Kidney (tissue), 14 donors: ENCODE measurements around the gene NR3C2. TPM values are rescaled to one million over a fixed set of nuclear protein-coding genes. Genes with fewer than 3 reads are reported as not detected.
A peak's percentile ranks its signal among the peaks of the same experiment; 100 is the strongest.

Experiments used
- DNase-seq, 5 donors: peaks; one replicate each; pipeline ENCODE4 v3.0.0-alpha.2; 2013 to 2020
- FAIRE-seq: peaks from 2 replicates; lab custom pipeline; 2012; peaks lifted over from hg19 to GRCh38; lab: Jason Lieb, UNC
- H3K27ac ChIP-seq, 2 donors: one replicate each; pipeline ENCODE4 v1.7.0; 2013; ENCODE audit warnings: low read depth in 2 of 2, low read length in 2 of 2, inconsistent platforms in 1 of 2
- H3K27me3 ChIP-seq: one replicate; pipeline ENCODE4 v1.7.1; 2013; ENCODE audit warnings: low read length, inconsistent platforms; ENCODE audit not compliant: control insufficient read depth, insufficient read depth
- H3K36me3 ChIP-seq, 3 donors: one replicate each; pipeline versions ENCODE4 v1.7.0 to v1.7.1; 2013; ENCODE audit warnings: low read length in 3 of 3, control low read depth in 1 of 3, inconsistent platforms in 1 of 3; ENCODE audit not compliant: insufficient read depth in 3 of 3, control insufficient read depth in 2 of 3
- H3K4me1 ChIP-seq, 3 donors: one replicate each; pipeline versions ENCODE4 v1.7.0 to v1.7.1; 2013; ENCODE audit warnings: low read length in 3 of 3, inconsistent platforms in 1 of 3, low read depth in 1 of 3; ENCODE audit not compliant: control insufficient read depth in 2 of 3, insufficient read depth in 2 of 3
- H3K4me3 ChIP-seq, 3 donors: one replicate each; pipeline versions ENCODE4 v1.7.0 to v1.8.1; 2013; ENCODE audit warnings: low read length in 3 of 3, control low read depth in 1 of 3, inconsistent platforms in 1 of 3
- H3K9ac ChIP-seq, 3 donors: one replicate each; pipeline versions ENCODE4 v1.7.0 to v1.7.1; 2013; ENCODE audit warnings: low read length in 3 of 3, control low read depth in 1 of 3, inconsistent platforms in 1 of 3
- H3K9me3 ChIP-seq, 3 donors: one replicate each; pipeline versions ENCODE4 v1.7.0 to v1.7.1; 2013; ENCODE audit warnings: low read length in 3 of 3, control low read depth in 1 of 3, inconsistent platforms in 1 of 3; ENCODE audit not compliant: control insufficient read depth in 2 of 3, insufficient read depth in 1 of 3
- intact Hi-C: fragments of 100-400 bp; cut with DNase I; formaldehyde crosslinking; loops from one replicate; pipeline ENCODE4 v1.11.1; 2022
- polyA plus RNA-seq: library from polyadenylated mRNA; stranded (reverse); fragments of 350-450 nt; fragmentation: Illumina TruSeq; extraction: RNeasy Lipid Tissue Mini Kit (QIAGEN cat#74804); gene quantifications from one replicate; pipeline ENCODE4 v1.2.3, GENCODE V29; 2014; ENCODE audit warnings: low read depth, low replicate concordance; ENCODE audit not compliant: insufficient read depth
- total RNA-seq: library from RNA; stranded (reverse); fragmentation: NEBNext Ultra II Directional; extraction: Animal tissue kit (Norgen Biotek cat#: 25700); gene quantifications from one replicate; pipeline ENCODE4 v1.2.1, GENCODE V29; 2021
- TF ChIP-seq, protein P1 (sequence below): IDR thresholded peaks from 3 replicates; pipeline ENCODE4 v1.5.1; 2012; ENCODE audit warnings: mild to moderate bottlenecking, moderate library complexity, borderline replicate concordance; ENCODE audit not compliant: insufficient read depth; ENCODE audit errors: extremely low read depth
- donor health status: control.
- donor health status: control.
- donor health status: control.
- donor health status: control.
- donor health status: control.
- donor health status: DM: yes; HTN: yes; CAD: no.
- donor health status: Normal renal cell carcinoma (clear cell type).

Gene NR3C2
- total and polyA plus RNA-seq, 2 donors from 2014 or later, result 8.7 to 43.4 TPM

DNA sequence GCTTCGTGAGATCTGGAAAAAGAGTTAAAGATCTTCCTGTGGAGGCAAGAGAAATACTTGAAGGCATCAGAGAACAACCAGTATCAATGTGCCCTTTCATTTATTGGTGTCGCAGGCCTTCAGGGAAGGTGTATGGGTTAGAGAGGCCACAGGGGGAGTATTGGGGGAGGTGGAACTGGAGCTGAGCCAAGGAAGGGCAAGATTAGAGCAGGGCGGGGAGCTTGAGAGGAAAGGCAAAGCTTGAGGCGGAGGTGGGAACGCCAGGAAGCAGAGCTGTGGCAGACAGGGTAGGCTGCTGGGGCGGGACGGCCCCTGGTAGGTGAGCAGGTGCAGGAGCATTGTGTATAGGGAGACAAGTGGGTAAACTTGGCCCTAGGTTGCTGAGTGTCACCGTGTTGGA is 380.4 kb downstream of the NR3C2 start:
- no peaks in the 10 kb centered on the region for H3K9me3 ChIP-seq
- H3K9ac ChIP-seq, result no peak overlapping the region
- peaks cover 0 to 11% (median 2%) of the 10 kb centered on the region in 3 donors for H3K36me3 ChIP-seq
- intact Hi-C loops, result no loop called here
- FAIRE-seq, result no peak
- no peak overlapping the region for H3K4me3 ChIP-seq
- TF ChIP-seq, protein P1, sequence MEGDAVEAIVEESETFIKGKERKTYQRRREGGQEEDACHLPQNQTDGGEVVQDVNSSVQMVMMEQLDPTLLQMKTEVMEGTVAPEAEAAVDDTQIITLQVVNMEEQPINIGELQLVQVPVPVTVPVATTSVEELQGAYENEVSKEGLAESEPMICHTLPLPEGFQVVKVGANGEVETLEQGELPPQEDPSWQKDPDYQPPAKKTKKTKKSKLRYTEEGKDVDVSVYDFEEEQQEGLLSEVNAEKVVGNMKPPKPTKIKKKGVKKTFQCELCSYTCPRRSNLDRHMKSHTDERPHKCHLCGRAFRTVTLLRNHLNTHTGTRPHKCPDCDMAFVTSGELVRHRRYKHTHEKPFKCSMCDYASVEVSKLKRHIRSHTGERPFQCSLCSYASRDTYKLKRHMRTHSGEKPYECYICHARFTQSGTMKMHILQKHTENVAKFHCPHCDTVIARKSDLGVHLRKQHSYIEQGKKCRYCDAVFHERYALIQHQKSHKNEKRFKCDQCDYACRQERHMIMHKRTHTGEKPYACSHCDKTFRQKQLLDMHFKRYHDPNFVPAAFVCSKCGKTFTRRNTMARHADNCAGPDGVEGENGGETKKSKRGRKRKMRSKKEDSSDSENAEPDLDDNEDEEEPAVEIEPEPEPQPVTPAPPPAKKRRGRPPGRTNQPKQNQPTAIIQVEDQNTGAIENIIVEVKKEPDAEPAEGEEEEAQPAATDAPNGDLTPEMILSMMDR, result no peak
- DNase-seq, result peak in 3 of 5 donors; percentile 44 to 67 (median 51)
- H3K4me1 ChIP-seq, result peaks cover 5 to 23% (median 10%) of the 10 kb centered on the region in 3 donors
- H3K27me3 ChIP-seq, result no peaks in the 10 kb centered on the region
- peak overlapping the region in 1 of 2 donors; percentile 34 for H3K27ac ChIP-seq

DNA sequence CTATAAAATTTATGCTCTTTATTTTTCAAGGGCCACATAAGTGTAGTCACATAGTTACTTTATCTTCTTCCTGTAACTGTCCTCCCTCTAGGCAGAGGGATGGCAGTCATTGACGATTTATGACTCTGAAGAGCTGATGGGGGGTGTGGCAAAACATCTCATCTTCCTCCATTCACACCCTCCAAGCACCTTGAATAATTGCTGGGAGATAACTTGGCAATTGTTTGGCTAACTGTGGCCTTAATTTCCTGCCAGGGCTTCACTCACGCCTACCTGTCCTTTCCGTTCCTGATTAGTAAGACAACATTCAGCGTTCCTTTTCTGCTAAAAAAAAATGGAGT is 381.1 kb downstream of the NR3C2 start:
- FAIRE-seq (no peak), DNase-seq (peak in 3 of 5 donors; percentile 39 to 74 (median 72))
- Histone ChIP-seq H3K9ac (no peak overlapping the region), H3K27me3 (no peaks in the 10 kb centered on the region), H3K9me3 (no peaks in the 10 kb centered on the region), H3K36me3 (peaks cover 0 to 7% (median 2%) of the 10 kb centered on the region in 3 donors), H3K27ac (no peak overlapping the region), H3K4me3 (no peak overlapping the region), H3K4me1 (peaks cover 5 to 23% (median 10%) of the 10 kb centered on the region in 3 donors)
- TF ChIP-seq, protein P1, result no peak
- intact Hi-C loops, result no loop called here

DNA sequence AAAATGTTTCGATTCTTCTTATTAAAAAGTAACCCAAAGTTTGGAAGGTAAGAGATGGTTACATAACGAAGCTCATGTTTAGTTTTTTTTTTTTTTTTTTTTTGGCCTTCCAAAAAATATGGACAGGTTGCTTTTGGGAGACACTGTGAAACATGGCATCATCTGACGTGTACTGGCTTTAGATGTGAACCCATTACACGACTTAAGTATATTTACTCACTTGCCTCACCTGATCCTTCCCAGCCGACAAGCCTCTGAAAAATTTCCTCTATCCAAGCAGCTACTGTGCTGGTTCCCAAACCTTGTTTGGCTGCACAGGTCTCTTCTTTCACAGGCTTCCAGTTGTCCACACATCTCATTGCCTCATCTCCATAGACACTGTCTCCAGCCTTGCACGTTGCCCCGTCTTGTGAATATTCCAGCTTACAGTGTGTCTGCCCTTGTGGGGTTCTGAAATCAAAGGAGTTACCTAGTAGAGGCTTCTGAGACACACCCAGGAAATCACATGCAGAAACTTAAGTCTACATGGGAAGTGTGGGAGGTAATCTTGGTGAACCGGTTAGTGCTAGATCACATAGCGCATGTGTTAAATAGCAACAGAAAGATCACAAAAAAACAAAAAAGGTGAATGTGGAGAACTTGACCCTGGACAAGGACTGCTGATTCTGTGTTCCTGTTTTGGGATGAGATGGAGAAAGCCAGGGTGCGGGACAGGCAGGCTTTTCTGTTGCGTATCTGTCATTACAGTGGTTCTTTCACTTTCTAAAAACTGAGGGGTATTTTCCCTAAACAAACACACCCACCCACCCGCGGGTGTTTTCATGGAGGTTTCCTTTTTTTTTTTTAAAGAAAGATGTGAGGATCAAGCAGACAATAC is 381.7 kb downstream of the NR3C2 start:
- no peaks in the 10 kb centered on the region for H3K9me3 ChIP-seq
- peak; percentile 8 for FAIRE-seq
- peak overlapping the region in 1 of 3 donors; percentile 23 for H3K4me3 ChIP-seq
- TF ChIP-seq, protein P1, result no peak
- intact Hi-C loops, result no loop called here
- H3K36me3 ChIP-seq, result peaks cover 0 to 4% (median 2%) of the 10 kb centered on the region in 3 donors
- peak in 3 of 5 donors; percentile 39 to 83 (median 72) for DNase-seq
- H3K9ac ChIP-seq, result no peak overlapping the region
- H3K27me3 ChIP-seq, result no peaks in the 10 kb centered on the region
- no peak overlapping the region for H3K27ac ChIP-seq
- peaks cover 5 to 23% (median 10%) of the 10 kb centered on the region in 3 donors for H3K4me1 ChIP-seq
